ENCODE measurements around the gene IZUMO2. TPM values are rescaled to one million over a fixed set of nuclear protein-coding genes. Genes with fewer than 3 reads are reported as not detected.
"Not testable (repeated sequence)": the region's sequence is repeated elsewhere in the genome, so short reads cannot be mapped to it uniquely, and the experiment has no call there.

The IZUMO2 gene
- total RNA-seq, 1 donor from 2014 or later = not detected

DNA sequence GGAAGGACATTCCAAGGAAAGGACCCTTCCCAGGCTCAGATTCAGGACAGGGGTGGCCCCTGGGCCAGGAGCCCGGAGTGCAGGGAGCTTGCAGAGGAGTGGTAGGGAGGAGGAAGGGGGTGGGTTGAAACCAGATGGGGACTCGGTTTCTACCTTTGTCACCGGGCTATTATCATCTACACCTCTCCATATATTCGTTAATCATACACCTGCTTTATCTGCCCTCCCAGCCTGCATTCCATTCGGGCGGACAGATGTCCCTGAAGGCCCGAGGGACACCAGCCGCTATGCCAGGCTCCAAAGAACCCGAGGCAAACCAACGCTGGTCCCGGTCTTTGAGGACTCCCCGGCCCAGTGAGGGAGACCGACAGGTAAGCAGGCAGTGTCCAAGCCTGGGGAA lies 24.9 kb upstream of the IZUMO2 start:
- ATAC-seq (no peak), DNase-seq (ENCODE audit: low spot score) (no peak)

DNA sequence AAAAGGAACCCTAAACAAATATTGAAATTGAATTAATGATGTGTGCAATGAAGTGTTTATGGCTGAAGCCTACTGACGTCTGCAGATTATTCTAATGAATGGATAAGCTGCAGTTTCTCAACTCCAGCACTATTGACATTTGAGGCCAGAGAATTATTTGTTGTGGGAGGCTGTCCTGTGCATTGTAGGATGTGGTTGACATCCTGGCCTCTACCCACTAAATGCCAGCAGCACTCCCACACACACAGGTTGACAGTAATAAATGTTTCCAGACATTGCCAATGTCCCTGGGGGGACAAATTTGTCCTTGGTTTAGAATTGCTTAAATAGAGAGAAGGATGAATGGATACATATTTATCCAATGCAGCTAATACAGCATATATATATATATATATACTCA lies 21.1 kb upstream of the IZUMO2 start:
- ATAC-seq (no peak), DNase-seq (ENCODE audit: low spot score) (no peak)

DNA sequence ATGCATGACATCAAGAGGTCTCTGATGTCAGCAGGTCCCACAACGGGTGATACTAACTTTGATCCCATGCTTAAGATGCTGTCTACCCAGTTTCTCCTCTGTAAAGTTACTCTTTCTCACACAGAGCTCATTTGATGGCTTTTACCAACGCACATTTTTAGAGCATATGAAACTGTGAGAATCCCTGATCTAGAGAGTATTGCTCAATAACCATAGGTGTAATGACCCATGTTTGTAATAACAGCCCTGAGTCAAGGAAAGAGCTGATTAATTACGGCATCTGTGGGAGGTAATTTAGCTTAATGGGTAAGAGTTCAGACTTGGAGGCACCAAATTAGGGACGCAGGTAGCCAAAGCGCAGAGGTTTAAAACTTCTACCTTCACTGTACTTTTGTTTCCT lies 18.0 kb upstream of the IZUMO2 start:
- no peak for ATAC-seq

DNA sequence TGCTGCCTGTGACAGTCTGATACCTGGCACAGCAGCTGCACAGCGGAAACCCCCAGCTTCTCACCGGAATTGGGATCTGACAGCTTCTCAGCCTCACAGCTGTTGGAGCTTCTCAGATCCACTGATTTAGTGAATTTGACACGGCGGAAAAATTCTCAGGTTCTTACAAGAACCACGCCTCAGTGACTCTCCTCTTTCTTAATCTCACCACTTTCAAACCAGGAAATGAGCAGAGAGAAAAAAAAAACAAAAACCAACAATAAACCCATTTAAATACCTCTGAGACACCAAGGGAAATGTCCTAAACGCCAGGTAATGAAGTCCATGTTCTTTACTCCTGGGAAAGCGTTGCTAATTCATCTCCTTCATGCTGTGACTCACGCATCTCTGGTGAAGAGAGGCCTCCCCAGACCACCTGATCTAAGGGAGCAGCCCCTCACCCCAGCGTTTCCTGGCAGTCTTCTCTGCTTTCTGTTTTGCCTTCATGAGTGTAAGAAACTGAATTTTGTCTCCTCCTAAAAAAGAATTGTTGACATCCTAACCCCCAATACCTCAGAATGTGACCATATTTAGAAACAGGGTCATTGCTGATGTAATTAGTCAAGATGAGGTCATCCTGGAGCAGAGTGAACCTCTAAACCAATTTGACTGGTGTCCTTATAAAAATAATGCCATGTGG lies 15.9 kb upstream of the IZUMO2 start:
- ATAC-seq (no peak), DNase-seq (ENCODE audit: low spot score) (no peak)

More for the DNA sequence above, 18.0 kb upstream of the IZUMO2 start:
- no peak for DNase-seq (ENCODE audit: low spot score)

DNA sequence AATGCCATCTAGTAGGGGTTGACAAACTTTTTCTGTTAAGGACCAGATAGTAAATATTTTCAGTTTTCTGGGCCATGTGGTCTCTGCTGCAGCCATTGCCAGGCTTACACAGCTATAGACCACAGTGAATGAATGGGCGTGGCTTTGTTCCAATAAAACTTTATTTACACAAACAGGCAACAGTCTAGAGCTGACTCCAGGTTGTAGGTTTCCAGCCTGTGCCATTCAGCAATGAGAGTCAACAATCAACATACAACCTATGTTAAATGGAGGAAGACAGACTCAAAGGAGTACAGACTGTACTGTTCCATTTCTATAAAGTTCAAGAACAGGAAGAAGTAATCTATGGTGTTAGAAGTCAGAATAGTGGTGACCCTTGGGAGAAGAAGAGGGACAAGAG lies 15.2 kb upstream of the IZUMO2 start:
- DNase-seq (ENCODE audit: low spot score) (no peak), ATAC-seq (no peak)

DNA sequence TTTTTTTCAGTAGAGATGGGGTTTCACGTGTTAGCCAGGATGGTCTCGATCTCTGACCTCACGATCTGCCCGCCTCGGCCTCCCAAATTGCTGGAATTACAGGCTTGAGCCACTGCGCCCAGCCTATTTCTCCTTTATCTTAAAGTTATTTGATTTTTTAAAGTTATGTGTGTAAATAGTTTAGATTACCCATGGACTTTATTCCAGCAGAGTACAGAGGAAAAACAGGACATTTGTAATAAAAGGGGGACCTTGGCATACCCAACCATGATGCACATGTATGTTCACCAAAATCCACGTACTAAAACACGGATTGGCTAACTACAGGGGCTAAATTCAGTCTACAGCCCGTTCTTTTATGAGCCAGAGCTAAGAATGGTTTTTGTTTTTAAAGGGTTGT lies 13.7 kb upstream of the IZUMO2 start:
- DNase-seq (ENCODE audit: low spot score) (no peak), ATAC-seq (no peak)

DNA sequence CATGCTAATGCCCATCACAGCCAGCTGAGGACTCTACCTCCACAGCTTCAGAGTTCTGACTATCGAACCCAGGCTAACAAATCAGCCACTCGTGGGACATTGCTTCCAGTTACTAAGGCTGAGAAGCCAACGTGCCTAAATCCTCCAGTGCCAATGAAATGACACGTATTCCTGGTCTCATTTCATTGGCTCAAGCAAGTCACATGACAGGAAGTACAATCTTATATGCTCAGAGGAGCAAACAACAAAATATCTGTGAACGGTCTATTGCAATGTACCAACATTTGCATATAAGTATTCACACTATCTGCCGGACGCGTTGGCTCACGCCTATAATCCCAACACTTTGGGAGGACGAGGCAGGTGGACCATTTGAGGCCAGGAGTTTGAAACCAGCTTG lies 12.8 kb upstream of the IZUMO2 start:
- ATAC-seq (no peak), DNase-seq (ENCODE audit: low spot score) (no peak)

DNA sequence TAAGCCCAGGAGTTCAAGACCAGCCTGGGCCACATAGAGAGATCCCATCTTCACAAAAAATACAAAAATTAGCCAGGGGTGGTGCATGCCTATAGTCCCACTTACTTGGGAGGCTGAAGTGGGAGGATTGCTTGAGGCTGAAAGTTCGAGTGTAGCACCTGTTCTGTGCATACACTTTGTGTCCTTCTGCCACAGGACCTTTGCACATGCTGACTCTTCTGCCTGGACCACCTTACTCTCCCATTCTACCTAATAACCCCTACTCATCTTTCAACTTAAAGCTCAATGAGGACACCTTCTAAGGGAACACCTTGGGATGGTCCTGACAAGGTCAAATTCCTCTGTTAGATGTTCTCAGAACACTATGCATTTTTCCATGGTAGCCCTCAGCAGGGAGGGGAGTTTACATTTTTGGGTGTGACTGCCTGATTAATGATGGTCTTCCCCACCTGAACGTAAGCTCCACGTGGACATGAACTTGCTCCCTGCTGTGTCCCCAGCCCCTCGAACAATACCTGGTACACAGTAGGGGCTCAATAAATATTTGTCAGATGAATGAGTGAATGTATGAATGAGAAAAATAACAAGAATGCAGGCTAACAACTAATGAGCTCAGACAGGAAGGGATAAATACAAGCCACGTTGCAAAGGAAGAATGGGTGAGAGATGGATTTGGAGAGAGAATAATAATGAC lies 11.2 kb upstream of the IZUMO2 start:
- DNase-seq (ENCODE audit: low spot score) (no peak), ATAC-seq (no peak)

DNA sequence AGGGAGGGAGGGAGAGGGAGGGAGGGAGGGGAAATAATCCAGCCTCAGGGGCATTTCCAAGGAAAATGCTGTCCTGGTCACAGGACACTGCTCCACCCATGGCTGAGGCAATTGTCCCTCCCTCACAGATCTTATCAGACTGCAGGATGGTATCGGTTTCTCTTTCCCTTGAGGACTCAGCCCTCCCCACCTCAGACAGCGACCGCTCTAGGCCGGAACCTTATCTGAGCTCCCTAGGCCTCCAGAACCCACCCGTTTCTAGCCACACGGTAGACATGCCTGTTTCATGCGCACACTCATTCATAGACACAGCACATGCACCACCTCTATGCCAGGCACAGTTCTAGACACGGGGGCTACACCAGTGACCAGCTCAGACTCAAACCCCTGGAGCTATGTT lies 10.0 kb upstream of the IZUMO2 start:
- DNase-seq (ENCODE audit: low spot score) (no peak), ATAC-seq (peak; percentile 26)

DNA sequence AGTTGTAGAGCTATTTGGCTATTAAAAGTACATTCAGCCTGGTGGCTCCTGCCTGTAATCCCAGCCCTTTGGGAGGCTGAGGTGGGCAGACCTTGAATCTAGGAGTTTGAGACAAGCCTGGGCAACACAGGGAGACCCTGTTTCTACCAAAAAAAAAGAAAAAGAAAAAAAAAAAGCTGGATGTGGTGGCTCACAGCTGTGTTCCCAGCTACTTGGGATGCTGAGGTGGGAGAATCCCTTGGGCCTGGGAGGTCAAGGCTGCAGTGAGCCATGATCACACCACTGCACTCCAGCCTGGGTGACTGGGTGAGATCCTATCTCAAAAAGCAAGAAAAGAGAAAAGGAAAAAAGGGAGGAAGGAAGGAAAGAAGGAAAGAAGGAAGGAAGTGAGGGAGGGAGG lies 9.6 kb upstream of the IZUMO2 start:
- no peak for DNase-seq (ENCODE audit: low spot score)
- no peak for ATAC-seq

DNA sequence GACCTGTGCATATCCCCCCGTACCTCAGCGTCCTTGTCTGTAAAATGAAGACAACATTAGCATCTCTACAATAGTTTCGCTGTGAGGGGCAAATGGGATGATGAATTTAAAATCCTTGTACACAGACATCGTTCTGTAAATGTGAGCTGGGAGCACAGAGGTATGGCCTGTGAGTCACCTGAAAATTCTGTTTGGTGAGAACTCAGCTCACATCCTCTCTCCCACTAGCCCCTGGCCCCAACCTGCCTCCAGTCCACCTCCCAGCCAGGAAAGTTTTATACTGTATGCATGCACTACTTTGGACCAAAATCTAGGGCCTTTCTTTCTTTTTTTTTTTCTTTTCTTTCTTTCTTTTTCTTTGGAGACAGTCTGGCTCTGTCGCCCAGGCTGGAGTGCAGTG lies 8.7 kb upstream of the IZUMO2 start:
- ATAC-seq (no peak), DNase-seq (ENCODE audit: low spot score) (no peak)

DNA sequence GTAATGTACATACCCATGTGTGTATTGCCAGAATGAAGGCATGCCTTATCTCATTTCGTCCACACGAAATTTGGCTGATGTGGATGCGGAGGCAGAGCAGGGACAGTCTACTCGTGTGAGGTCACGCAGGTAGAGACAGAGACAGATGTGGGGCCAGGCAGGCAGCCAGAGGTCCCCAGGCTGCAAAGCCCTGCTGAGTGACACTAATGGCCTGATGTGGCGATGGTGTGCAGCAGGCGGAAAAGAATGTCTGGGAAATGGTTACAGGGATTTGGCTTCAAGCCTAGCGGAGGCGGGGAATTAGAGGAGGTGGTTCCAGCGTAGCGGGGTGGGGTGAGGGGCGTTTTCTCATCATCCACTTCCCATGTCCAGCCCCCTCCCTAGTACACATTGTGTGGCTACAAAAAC lies 4.2 kb upstream of the IZUMO2 start:
- no peak for ATAC-seq
- no peak for DNase-seq (ENCODE audit: low spot score)

DNA sequence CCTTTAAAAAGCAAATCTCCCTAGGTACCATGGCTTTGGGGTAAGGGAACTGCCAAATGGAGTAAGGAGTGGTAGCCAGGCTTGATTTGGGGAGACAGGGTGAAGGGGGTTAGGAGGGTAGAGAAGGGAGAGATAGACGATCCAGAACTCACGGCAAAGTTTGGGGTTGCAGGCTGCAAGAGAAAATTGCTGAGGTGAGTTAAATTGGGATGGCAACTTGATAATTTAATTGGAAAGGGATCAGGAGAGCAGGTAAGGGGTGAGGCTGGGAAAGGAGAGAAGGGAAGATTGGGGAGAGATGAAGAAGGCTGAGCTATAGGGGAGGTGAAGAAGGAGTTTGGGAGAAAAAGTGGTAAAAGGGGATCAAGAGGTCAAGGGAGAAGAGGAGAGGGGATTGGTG lies 4.0 kb downstream of the IZUMO2 start:
- ATAC-seq (no peak), DNase-seq (ENCODE audit: low spot score) (no peak)

DNA sequence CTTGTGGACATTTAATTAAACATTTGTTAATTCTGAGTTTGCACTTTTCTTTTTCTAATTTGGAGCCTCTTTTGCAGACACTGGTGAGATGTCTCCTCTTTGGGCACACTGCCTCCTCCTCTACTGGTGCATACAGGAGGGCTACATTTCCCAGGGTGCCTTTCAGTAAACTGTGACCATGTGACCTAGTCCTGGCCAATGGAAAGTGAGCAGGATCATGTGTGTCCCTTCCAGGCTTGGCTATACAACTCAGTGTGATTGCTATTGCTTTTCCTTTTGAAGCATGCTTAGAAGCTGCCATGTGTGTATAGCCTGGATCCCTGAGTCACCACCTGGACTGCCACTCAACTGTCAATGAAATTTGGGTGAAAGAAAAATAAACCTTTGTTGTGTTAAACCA lies 4.5 kb downstream of the IZUMO2 start:
- no peak for ATAC-seq
- no peak for DNase-seq (ENCODE audit: low spot score)

DNA sequence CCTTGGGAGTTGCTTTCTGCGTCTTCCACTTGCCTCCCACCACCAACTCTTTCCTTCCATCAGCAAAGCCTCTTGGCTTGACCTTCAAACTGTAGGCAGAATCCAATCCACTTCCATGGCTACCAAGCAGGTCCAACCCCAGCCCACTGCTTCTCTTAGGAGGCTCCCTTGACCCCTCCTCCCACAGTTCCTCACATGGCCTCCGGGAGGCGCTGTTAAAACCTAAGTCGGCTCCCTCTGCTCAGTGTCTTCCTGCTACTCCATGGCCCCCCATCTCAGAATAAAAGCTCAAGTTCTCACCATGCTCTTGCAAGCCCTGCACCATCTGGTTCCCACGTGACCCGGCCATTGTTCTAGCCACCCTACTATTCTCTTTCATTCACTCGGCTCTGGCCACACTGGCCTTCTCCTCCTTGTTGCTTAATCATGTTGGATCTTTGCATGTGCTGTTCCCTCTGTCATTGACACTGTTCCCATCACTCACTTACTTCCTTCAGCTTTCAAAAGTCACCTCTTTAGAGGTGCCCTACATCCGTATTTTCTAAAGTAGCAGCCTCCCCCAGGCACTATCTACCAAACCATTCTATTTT lies 7.5 kb downstream of the IZUMO2 start:
- ATAC-seq (no peak), DNase-seq (ENCODE audit: low spot score) (no peak)

DNA sequence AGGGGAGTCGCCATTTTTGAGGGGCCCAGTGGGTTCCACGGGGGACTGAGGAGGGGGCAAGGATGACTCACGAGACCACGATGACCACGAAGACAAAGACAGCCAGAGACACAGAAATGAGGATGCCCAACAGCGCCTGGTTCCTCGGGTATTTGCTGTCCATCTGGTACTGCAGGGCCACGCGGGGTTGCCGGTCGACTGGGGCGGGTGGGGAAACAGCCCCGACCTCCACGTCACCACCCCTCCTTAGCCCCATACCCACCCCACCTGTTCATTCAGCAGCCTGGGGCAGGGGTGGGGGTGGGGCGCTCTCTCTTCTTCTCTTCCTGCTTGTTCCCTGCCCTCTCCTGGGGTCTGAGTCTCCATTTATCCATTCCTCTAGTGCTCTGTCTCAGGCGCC lies 8.6 kb downstream of the IZUMO2 start:
- no peak for DNase-seq (ENCODE audit: low spot score)
- ATAC-seq = no peak

DNA sequence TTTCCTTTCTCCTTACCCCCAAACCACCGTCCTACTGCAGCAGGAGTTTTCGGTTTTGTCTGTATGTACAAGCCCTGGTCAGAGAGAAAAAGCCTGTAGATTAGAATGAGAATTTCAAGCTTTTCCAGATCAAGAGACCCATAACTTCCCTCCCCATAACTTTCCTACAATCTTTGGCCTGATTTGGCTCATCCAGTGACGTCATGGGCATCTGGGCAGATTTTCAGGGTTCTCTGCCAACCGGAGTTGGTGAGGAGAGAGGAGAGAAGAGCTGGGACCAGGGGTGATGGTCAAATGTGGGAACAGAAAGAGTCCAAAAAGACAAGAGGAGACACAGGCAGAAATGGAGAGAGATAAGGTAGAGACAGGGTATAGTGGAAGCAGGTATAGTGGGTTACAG lies 10.5 kb downstream of the IZUMO2 start:
- ATAC-seq (no peak), DNase-seq (ENCODE audit: low spot score) (no peak)

DNA sequence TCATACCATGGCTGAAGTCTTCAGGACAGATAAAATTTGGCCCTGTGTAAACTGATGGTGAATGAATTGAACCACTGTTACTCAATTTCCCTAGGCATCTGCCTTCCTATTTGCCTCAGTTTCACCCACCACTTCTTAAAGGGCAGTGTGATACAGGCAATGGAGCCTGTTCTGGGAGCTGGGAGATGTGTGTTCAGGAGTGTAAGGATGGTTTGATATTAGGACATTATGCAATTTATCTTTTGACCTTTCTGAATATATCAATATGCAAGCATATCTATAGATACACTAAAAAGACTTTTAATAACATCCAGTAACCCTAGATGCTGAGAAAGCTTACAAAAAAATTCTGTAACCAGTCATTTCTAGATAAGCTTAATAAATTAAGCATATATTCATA lies 14.6 kb downstream of the IZUMO2 start:
- DNase-seq (ENCODE audit: low spot score) = no peak

DNA sequence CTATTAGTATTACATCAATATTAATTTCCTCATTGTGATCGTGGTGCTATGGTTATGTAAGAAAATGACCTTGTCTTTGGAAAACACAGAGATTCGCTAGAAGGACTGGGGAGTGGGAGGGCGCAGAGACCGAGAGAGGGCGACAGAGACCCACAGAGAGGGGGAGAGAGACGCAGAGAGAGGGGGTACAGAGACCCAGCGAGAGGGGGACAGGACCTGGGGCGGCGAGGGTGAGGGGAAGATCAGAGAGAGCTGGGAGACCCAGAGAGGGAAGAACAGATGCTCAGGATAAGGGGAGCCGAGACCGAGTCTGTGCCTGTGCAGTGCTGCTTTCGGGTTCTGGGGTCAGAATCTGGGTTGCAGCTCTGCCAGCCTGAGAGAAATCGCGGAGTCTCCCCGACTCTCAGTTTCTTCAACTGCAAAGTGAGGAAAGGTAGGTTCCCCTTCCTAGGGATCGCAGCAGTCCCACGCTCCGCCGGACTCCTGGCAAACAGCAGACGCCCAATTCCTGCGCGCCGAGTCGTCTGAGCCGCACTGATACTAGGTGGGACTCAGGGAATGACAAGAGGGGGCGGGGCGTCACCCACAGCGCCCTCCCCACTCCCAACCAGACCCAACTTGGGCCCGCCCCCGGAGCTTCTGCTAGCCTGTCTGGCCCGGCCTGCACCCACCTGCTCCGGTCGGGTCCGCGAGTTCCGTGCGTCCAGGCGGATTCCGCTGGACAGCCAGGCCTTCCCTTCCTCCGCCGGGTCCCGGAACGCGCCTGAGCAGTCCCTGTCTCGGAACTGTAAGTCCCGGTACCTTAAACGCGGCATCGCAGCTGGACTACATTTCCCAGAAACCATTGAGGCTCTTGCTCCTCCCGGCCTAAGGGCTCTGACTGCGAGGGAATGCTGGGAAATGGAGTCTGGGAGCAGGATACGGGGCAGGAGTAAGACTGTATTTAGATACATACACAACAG lies 15.3 kb downstream of the IZUMO2 start:
- peak; percentile 96 for ATAC-seq
- peak; percentile 89 for DNase-seq (ENCODE audit: low spot score)

More for the DNA sequence above, 14.6 kb downstream of the IZUMO2 start:
- no peak for ATAC-seq

DNA sequence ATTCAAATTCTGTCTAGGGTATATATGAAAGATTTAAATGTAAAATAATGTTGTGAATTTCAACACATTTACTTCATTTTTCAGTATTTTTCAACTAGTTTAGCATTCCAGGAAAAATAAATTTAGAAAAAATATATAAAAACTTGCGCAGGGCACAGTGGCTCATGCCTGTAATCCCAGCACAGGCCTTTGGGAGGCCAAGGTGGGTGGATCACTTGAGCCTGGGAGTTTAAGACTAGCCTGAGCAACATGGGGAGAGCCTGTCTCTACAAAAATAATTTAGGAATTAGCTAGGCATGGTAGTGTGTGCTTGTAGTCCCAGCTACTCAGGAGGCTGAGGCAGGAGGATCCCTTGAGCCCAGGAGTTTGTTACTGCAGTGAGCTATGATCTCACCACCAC lies 21.2 kb downstream of the IZUMO2 start:
- DNase-seq (ENCODE audit: low spot score); ATAC-seq: not testable (repeated sequence)

DNA sequence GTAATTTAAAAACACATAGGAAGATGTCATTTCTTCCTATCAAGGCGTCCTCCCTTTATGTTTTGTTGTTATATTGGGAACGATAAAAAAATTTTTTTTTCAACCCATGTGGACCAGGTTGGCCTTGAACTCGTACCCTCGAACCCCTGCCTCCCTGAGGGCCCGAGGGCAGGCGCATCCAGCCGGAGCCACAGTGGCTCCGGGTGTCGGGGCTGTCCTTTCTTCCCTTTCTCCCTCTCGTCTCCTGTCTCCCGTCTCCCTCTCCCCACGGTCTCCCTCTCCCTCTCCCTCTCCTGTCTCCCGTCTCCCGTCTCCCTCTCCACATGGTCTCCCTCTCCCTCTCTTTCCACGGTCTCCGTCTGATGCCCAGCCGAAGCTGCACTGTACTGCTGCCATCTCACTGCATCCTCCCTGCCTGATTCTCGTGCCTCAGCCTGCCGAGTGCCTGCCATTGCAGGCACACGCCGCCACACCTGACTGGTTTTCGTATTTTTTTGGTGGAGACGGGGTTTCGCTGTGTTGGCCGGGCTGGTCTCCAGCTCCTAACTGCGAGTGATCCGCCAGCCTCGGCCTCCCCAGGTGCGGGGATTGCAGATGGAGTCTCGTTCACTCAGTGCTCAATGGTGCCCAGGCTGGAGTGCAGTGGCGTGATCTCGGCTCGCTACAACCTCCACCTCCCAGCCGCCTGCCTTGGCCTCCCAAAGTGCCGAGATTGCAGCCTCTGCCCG lies 22.8 kb downstream of the IZUMO2 start:
- ATAC-seq; DNase-seq (ENCODE audit: low spot score): not testable (repeated sequence)
